HTERT RPE-1 (cell line): ENCODE data around the gene SH2B2.

ENCODE experiments used
- in situ Hi-C: fragments of 300-500 bp; cut with MboI; formaldehyde crosslinking; loops from 4 replicates; pipeline ENCODE4 v1.14.3; 2020; ENCODE audit warnings: low sequenced_read_pairs

The SH2B2 gene

GRCh38 chr7:102286237-102287110 is at the start of gene SH2B2:
TSS of gene SH2B2 (plus strand) at chr7:102286868. CDS start at chr7:102300551, 13,683 bp downstream.
- in situ Hi-C loops: no loop called here

GRCh38 chr7:102239206-102239820 is 47.4 kb upstream of the SH2B2 start:
- in situ Hi-C loops: no loop called here

DNA sequence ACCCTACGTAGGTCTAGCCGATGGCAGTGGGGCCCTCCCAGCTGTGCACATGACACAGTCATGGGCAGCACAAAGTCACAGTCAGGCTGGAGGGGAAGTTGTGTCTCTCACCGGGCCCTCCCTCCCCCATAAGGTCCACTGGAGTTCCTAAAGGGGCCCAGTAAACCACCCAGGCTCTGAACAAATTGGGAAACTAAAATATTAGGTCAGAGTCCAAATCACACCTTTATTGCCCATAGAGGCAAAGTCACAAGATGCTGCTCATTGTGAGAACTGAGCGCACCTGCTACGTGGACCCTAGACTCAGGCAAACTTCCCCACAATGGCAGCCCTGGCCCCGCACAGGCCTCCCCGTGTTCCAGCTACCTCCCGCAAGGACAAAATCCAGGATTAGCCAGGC is 45.2 kb upstream of the SH2B2 start:
- in situ Hi-C loops: no loop called here

DNA sequence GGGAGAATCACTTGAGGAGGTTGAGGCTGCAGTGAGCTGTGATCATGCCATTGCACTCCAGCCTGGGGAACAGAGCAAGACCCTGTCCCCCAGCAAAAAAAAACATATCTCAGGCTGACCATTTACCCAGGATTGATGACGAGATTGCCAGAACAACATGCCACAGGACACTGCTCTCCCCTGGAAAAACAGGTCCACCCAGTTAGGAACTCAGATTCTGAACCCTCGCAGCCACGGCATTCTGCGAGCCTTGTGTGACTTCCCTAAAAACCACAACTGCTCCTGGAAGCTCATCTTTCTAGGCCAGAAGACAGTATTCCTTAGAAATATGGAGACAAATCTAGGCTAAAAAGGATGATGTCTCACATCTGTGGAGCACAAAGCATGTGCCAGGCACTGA is 42.1 kb upstream of the SH2B2 start:
- in situ Hi-C loops: no loop called here

- in situ Hi-C loops: no loop called here
Measured at GRCh38 chr7:102248081-102248455, 38.6 kb upstream of the SH2B2 start.

- in situ Hi-C loops: no loop called here
Measured at GRCh38 chr7:102248456-102249395, 37.9 kb upstream of the SH2B2 start.

DNA sequence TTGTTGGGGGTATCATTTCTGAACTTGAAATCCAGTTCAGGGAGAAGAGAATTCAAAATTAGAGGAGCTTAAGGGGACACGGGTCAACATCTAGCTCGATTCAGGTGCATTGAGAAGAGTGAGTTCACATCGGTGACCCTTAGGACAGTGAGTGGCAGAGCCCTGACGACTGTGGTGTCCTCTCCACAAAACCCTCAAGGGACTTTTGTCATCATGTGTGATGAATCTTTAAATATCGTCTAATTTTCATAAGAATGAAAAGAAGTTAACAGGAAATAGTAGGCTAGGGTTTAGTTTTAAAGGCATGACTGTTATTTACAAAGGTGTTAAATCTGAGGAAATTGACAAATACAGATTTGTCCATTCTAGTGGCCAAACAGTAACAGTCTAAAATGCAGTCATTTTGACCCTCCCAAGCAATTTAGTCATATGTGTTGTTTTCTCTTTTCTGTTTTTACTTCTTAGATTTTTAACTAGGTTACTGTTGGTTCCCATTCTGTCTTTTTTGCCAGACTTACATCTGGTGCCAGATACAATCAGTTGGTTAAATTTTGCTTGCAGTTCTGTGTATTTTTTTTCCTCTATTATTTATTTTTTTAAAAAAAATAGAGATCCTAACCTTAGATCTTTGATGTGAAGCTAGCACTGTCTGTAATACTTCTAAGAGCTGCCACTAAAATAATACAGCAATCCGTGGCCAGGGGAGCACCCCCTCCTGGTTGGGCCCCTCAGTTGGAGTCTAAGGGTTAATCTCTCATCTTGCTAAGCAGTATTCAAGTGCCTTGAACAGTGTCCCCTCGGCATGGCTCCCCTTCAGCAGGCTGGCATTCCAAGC is 34.9 kb upstream of the SH2B2 start:
- in situ Hi-C loops: no loop called here

- in situ Hi-C loops: no loop called here
Measured at GRCh38 chr7:102252366-102252982, 34.2 kb upstream of the SH2B2 start.

- in situ Hi-C loops: no loop called here
Measured at GRCh38 chr7:102253066-102253972, 33.3 kb upstream of the SH2B2 start.

DNA sequence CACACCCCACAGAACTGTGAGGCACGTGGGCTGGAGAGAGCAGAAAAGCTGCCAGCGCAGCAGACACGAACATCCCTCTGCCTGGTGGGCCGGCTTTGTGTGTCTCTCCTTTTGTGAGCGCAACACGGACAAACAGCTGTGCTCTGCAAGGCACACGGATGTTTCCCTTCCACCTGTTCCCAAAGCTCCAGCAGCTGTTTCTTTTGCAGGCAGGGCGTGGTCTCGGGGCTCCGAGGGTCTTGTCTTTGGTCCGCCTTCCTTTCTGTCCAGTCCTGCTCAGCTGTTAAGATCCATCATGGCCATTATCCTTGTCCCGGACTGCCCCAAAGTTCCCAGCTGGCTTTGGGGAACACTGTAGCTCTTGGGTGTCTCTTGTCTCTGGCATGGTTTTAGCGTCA is 32.7 kb upstream of the SH2B2 start:
- in situ Hi-C loops: no loop called here

GRCh38 chr7:102254521-102254920 is 32.1 kb upstream of the SH2B2 start:
- in situ Hi-C loops: no loop called here

DNA sequence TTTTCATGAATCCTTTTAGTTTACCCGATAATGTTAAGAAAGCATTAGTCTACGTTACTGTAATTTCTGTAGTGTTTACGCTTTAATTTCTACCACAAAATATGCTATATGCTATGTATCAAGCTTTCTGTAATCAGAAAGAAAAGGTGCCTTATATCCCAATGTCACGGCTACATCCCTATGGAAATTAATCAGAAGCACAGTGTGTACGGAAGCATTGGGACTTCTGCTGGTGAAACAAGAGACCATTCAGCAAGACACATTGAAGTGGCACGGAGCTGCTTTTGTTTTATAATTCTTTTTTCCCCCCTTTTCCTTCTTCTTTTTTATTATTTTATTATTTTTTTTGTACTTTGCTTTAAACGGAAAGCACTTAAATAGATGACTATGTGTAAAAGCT is 31.2 kb upstream of the SH2B2 start:
- in situ Hi-C loops: no loop called here

- in situ Hi-C loops: no loop called here
Measured at GRCh38 chr7:102255916-102256315, 30.8 kb upstream of the SH2B2 start.

DNA sequence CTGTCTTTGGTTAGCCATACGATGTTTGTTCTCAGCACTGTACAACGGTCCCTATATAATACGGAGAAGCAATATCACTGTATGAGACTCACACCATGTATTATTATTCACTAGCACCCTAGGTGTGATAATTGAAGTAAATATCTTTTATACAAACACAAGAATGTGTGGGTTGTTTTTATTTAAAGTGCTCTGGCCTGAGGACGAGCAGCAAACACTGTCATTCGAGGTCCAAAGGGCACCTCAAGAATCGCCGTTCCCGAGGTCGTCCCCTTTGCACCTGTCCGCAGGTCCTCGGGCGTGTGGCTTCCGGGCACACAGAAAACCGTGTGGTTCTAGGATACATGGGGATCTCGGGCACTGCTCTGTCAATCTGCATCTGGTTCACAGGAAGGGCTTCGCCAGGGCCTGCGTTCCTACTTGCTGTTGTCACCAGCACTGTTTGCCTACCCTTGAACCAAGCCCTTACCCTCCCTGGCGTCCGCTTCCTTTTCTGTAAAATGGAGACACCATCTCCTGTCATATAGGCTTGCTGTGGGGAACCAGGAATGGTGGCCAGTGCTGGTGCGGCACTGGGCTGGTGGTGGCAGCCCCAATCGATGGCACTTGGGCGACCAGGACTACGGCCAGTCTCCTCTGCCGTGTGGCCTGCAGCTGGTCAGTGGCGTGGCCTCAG is 28.5 kb upstream of the SH2B2 start:
- in situ Hi-C loops: no loop called here

- in situ Hi-C loops: no loop called here
Measured at GRCh38 chr7:102258749-102259107, 27.9 kb upstream of the SH2B2 start.

DNA sequence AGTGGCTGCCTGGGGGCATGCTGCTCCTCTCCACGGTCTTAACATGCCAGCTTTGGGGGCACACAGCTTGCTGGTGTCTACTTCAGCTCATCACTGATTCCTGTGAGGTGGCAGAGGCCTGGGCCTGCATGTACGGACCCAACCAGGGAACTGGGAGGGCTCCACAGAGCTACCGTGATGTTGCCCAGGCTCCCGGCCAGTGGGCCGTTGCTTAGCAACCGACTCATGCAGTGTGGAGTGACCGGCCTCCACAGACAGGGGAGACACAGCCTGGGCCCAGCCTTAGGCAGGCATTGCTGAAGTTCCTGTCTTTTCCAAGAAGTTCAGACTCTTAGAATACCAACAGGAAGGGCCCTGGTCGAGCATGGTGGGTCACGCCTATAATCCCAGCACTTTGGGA is 25.8 kb upstream of the SH2B2 start:
- in situ Hi-C loops: no loop called here

DNA sequence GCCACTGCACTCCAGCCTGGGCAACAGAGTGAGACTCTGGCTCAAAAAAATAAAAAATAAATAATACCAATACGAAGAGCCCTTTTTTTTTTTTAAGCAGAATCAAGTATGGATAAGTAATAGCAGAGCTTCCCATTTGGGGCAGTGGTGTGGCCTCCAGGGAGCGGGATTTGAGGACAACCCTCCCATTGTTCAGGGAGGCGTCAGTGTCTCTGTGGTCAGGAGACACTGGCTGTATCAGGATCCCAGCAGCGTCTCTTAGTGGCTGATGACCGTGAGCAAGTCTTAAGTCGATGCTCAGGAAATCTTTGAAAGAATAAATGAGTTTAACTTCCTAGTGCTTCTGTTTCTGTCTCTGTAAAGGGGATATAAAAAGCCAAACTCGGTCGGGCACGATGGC is 25.2 kb upstream of the SH2B2 start:
- in situ Hi-C loops: no loop called here

DNA sequence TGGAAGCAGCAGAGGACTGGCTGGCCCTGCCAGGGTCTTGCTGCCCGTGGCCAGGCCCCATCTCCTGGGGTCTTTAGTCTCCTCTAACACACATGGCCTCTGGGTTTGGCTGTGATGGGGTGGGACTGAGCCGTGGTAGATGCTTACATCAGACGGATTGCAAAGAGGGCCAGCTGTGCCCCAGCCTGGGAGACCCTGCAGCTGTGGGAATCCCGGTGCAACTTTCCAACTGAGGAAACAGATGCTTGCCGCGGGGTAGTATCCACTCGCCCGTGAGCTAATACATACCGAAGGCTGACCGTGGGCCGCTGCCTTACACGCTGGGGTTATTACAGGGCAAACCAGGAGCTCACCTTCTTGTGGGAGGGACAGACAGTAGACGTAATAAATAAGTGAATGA is 24.1 kb upstream of the SH2B2 start:
- in situ Hi-C loops: no loop called here
